Measurements from ENCODE around the gene ST7L.

- TF ChIP-seq CTCF (optimal IDR thresholded peaks at IDR 0.05 in 1 of 3, IDR thresholded peaks at IDR 0.05 in 1 of 3, conservative IDR thresholded peaks at IDR 0.05 in 1 of 3; ENCODE audit: extremely low read depth in 1 of 3, insufficient read depth in 2 of 3, low read length in 3 of 3) (no peak), EZH2 (IDR thresholded peaks at IDR 0.05; ENCODE audit: low read length) (no peak)
Observed at GRCh38 chr1:112540226-112540794, 78.6 kb downstream of the ST7L start.

Data from keratinocyte (primary cell).